ENCODE measurements around the gene GLB1L. TPM values are rescaled to one million over a fixed set of nuclear protein-coding genes. Genes with fewer than 3 reads are reported as not detected.

Gene GLB1L
- total RNA-seq, 3 donors from 2014 or later: 4.2 to 10.8 (median 5.8) TPM

DNA sequence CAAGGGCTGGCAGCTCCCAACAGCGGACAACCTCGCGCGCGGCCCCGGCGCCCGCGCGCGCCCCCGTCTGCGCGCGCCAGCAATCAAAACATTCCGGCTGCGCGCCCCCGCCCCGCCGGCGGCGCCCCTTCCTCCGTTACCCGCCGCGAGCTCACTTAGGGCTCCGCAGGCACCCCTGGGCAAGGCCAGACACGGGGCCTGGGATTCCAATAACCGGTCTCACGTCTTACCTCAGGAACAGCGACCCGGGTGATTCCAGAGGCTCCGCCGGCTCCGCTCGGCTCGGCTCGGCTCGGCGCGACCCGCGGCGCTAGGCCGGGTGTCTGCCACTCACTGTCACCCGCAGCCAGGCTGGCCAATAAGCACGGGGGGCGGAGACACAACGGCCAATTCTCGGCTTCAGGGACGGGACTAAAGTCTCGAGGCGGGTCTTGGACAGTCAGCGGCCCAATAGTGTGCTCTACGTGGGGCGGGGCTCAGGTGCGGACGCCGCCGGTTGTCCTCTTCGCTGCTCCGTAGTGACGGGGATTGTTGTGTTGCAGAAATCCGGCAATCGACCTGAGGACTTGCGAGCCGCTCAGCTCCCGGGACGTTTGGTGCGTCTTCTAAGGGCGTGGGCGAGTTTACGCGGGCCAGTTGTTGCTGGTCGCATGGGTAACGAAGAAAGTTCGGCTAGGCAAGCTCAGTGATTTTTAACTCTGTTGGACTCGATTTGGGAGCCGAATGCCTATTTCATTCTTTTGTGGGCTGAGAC, 15.8 kb downstream of the GLB1L start, which contains the start of the genes ANKZF1 and ATG9A:
Gene ANKZF1 (plus strand): TSS at position 502 of the 754 bp plus-strand sequence. CDS start 452 bp downstream, outside the sequence.
Gene ATG9A (minus strand): TSS at position 332 of the 754 bp plus-strand sequence. CDS start 1,612 bp downstream, outside the sequence.
- no peaks in the 10 kb centered on the region for H3K36me3 ChIP-seq (ENCODE audit: low read depth)

DNA sequence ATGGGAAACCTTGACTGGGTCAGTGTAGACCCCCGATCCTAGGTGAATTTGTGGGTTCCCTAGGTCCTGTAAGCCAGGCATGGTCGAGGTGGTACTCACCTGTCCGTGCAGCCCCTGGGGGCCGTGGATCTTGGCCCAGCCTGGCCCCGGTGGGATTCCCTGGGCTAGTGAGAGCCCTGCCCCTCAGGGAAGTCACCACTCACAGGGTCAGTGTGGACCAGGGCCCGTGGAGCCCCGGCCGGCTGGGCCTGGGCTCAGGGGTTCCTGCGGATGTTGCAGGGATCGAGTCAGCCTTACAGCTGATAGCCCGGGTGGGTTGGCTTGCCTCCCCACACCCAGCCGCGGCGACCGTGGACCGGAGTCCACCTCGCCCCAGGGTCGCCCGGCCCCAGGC, 16.3 kb downstream of the GLB1L start:
- H3K4me1 ChIP-seq (ENCODE audit: low read depth): peaks cover 20% of the 10 kb centered on the region
- TF ChIP-seq, protein P1, sequence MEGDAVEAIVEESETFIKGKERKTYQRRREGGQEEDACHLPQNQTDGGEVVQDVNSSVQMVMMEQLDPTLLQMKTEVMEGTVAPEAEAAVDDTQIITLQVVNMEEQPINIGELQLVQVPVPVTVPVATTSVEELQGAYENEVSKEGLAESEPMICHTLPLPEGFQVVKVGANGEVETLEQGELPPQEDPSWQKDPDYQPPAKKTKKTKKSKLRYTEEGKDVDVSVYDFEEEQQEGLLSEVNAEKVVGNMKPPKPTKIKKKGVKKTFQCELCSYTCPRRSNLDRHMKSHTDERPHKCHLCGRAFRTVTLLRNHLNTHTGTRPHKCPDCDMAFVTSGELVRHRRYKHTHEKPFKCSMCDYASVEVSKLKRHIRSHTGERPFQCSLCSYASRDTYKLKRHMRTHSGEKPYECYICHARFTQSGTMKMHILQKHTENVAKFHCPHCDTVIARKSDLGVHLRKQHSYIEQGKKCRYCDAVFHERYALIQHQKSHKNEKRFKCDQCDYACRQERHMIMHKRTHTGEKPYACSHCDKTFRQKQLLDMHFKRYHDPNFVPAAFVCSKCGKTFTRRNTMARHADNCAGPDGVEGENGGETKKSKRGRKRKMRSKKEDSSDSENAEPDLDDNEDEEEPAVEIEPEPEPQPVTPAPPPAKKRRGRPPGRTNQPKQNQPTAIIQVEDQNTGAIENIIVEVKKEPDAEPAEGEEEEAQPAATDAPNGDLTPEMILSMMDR (IDR thresholded peaks at IDR 0.05): no peak
- H3K4me3 ChIP-seq: peak overlapping the region; percentile 46
- H3K36me3 ChIP-seq (ENCODE audit: low read depth): peaks cover 5% of the 10 kb centered on the region
- H3K9me3 ChIP-seq: no peaks in the 10 kb centered on the region
- ATAC-seq (no peak), DNase-seq (no peak)
- intact Hi-C loops (cut with DNase I, micrococcal nuclease): no loop called here

More for the DNA sequence above, 15.8 kb downstream of the GLB1L start, which contains the start of the genes ANKZF1 and ATG9A:
- intact Hi-C loops (cut with DNase I, micrococcal nuclease): no loop called here
- Histone ChIP-seq H3K9me3 (no peaks in the 10 kb centered on the region), H3K4me1 (ENCODE audit: low read depth) (peaks cover 20% of the 10 kb centered on the region), H3K4me3 (peak within 1 kb of the TSS; percentile 46)
- TF ChIP-seq, protein P1 (IDR thresholded peaks at IDR 0.05): no peak
- DNase-seq (peak; percentile 98 to 99 (median 99)), ATAC-seq (peak; percentile 96)

DNA sequence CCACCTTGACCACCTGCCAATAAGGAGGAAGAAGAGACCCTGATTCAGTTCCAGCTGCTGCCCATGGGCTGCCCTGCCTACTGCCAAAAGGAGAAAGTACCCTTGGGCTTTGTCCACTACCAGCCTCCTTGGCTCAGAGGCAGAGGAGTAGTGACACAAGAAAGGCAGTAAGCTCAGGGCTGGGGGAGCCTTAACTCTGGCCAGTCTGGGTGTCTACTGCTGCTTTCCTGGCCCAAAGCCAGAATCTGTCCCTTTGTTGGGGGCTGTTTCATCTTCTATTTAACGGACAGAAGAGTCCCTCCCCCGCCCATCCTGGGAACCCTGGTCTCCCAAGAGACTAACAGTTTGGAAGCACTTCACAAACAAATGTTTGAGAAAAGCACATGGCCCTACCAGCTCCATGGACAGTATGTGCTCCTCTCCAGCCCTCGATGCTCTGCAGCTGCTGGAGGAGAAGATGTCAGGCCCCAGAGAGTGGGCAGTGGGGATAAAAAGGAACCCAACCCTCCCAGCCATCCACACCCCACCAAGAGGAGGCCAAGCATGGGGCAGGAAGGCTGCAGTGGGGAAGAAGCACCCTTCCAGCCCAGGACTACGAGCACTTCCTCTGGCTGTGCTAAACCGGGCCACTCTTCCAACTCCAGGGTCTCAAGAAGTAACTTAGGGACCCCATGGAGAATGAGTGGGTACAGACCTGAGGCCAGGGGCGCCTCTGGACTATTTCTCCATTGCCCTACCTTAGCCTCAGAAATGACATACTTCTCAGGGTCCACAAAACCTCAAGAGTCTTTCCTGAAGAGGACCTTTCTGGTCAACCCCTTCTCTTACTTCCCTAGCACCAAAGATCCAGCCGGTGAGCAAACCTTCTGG, 17.0 kb downstream of the GLB1L start:
- intact Hi-C loops (cut with DNase I, micrococcal nuclease): no loop called here
- ATAC-seq: no peak
- peak overlapping the region; percentile 46 for H3K4me3 ChIP-seq
- H3K4me1 ChIP-seq (ENCODE audit: low read depth): peaks cover 20% of the 10 kb centered on the region
- H3K36me3 ChIP-seq (ENCODE audit: low read depth): peaks cover 8% of the 10 kb centered on the region
- peak in 1 of 3 donors; percentile 32 for DNase-seq
- TF ChIP-seq, protein P1 (IDR thresholded peaks at IDR 0.05): no peak
- no peaks in the 10 kb centered on the region for H3K9me3 ChIP-seq

DNA sequence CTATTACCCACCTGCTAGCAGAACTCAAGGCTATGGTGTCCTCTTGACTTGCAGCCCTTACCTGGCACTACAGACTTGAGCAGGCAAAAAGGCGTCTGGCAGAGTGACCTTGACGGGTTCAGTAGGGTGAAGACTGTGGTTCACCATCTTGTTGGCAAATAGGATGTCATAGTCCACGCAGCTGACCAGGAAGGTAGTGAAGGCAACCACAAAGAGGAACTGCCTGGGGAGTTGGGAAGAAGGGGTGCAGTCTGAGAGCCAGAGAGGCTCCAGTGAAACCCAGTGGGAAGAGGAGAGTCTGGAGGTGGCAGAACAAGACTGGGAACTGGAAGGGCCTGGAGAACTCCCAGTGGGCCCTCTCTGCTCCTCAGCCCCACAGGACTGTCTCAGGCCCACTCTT, 19.9 kb downstream of the GLB1L start:
- intact Hi-C loops (cut with DNase I, micrococcal nuclease): no loop called here
- ATAC-seq: no peak
- Histone ChIP-seq H3K4me1 (ENCODE audit: low read depth) (peaks cover 9% of the 10 kb centered on the region), H3K4me3 (no peak overlapping the region), H3K9me3 (no peaks in the 10 kb centered on the region), H3K36me3 (ENCODE audit: low read depth) (peaks cover 10% of the 10 kb centered on the region)
- TF ChIP-seq, protein P1 (IDR thresholded peaks at IDR 0.05): no peak
- DNase-seq: no peak

DNA sequence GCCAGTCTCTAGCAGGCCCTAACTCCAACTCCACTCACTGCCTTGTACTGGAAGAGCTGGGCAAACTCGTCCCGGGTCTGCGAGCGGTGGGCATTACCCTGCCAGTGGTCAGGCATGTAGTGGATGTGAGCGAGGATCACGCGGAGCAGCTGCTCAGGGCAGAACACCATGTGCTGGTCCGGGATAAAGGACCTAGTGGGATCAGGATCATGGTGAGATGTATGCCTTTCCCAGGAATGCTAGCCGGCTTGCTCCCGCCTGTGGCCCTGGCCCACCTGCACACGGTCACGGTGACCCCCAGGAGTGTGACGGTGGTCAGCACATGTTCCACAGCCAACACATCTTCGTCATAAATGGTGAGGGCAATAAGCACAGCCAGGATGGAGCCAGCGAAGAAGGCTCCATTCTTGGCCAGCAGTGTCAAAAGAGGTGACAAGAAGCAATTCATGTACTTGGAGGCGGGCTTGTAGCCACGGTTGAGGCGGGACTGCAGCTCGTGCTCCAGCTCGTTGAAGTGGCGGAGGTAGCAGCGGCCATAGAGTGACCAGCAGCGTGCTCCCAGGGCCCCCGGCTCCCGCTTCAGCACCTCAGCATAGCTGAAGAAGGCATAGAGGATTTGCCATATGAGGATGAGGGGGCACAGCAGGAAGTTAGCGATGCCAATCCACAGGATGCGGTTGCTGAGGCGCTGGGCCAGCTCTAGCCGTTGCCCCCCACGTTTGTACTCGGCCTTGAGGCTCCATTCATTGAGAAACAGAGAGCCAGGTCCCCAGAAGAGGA, 21.2 kb downstream of the GLB1L start:
- peaks cover 14% of the 10 kb centered on the region for H3K4me1 ChIP-seq (ENCODE audit: low read depth)
- H3K9me3 ChIP-seq: no peaks in the 10 kb centered on the region
- peaks cover 10% of the 10 kb centered on the region for H3K36me3 ChIP-seq (ENCODE audit: low read depth)
- TF ChIP-seq, protein P1 (IDR thresholded peaks at IDR 0.05): no peak
- intact Hi-C loops (cut with DNase I, micrococcal nuclease): no loop called here
- ATAC-seq (no peak), DNase-seq (no peak)
- H3K4me3 ChIP-seq: no peak overlapping the region

Measured in mucosa of descending colon (tissue), 3 donors.